RWPE2 (cell line): ENCODE results near the gene B4GALT4.

ENCODE experiments used
- ATAC-seq: fragments of 200-7000 bp; cut with Tn5 transposase; 3 replicates; pipeline ENCODE4 v1.9.1; 2021; ENCODE audit warnings: low read depth
- DNase-seq: peaks from one replicate; pipeline ENCODE4 v3.0.0-alpha.2; 2020; ENCODE audit warnings: low spot score
- H3K27ac ChIP-seq: fragments of 450-650 bp; 2 replicates; pipeline ENCODE4 v1.5.1; 2017; ENCODE audit warnings: mild to moderate bottlenecking; ENCODE audit not compliant: poor library complexity, severe bottlenecking
- H3K27me3 ChIP-seq: fragments of 250-450 bp; sonication (Bioruptor Pico); 2 replicates; pipeline ENCODE4 v1.5.1; 2021; ENCODE audit warnings: mild to moderate bottlenecking, moderate library complexity; ENCODE audit not compliant: insufficient read depth, poor library complexity, severe bottlenecking
- H3K36me3 ChIP-seq: fragments of 250-450 bp; sonication (Bioruptor Pico); 2 replicates; pipeline ENCODE4 v1.5.1; 2020; ENCODE audit warnings: low read depth, mild to moderate bottlenecking, moderate library complexity
- H3K4me1 ChIP-seq: fragments of 250-450 bp; sonication (Bioruptor Pico); 2 replicates; pipeline ENCODE4 v1.5.1; 2021; ENCODE audit warnings: mild to moderate bottlenecking, moderate library complexity; ENCODE audit not compliant: insufficient read depth, poor library complexity, severe bottlenecking
- H3K4me3 ChIP-seq: fragments of 250-450 bp; sonication (Bioruptor Pico); 2 replicates; pipeline ENCODE4 v1.5.1; 2021; ENCODE audit warnings: mild to moderate bottlenecking, moderate library complexity; ENCODE audit not compliant: severe bottlenecking
- H3K9me3 ChIP-seq: fragments of 250-450 bp; sonication (Bioruptor Pico); 2 replicates; pipeline ENCODE4 v1.5.1; 2021; ENCODE audit warnings: mild to moderate bottlenecking, moderate library complexity; ENCODE audit not compliant: severe bottlenecking
- TF ChIP-seq, protein P1 (sequence below): fragments of 450-650 bp; IDR thresholded peaks from one replicate; pipeline ENCODE4 v1.5.1; 2017; ENCODE audit warnings: mild to moderate bottlenecking, moderate library complexity; ENCODE audit not compliant: poor library complexity, severe bottlenecking

Gene B4GALT4

GRCh38 chr3:119195151-119195476 lies 45.6 kb downstream of the B4GALT4 start:
- H3K4me3 ChIP-seq = no peak overlapping the region
- H3K36me3 ChIP-seq = no peaks in the 10 kb centered on the region
- TF ChIP-seq, protein P1, sequence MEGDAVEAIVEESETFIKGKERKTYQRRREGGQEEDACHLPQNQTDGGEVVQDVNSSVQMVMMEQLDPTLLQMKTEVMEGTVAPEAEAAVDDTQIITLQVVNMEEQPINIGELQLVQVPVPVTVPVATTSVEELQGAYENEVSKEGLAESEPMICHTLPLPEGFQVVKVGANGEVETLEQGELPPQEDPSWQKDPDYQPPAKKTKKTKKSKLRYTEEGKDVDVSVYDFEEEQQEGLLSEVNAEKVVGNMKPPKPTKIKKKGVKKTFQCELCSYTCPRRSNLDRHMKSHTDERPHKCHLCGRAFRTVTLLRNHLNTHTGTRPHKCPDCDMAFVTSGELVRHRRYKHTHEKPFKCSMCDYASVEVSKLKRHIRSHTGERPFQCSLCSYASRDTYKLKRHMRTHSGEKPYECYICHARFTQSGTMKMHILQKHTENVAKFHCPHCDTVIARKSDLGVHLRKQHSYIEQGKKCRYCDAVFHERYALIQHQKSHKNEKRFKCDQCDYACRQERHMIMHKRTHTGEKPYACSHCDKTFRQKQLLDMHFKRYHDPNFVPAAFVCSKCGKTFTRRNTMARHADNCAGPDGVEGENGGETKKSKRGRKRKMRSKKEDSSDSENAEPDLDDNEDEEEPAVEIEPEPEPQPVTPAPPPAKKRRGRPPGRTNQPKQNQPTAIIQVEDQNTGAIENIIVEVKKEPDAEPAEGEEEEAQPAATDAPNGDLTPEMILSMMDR = no peak
- no peak for ATAC-seq
- H3K9me3 ChIP-seq = no peaks in the 10 kb centered on the region
- no peak overlapping the region for H3K27ac ChIP-seq
- no peak for DNase-seq
- no peaks in the 10 kb centered on the region for H3K27me3 ChIP-seq
- H3K4me1 ChIP-seq = no peaks in the 10 kb centered on the region

DNA sequence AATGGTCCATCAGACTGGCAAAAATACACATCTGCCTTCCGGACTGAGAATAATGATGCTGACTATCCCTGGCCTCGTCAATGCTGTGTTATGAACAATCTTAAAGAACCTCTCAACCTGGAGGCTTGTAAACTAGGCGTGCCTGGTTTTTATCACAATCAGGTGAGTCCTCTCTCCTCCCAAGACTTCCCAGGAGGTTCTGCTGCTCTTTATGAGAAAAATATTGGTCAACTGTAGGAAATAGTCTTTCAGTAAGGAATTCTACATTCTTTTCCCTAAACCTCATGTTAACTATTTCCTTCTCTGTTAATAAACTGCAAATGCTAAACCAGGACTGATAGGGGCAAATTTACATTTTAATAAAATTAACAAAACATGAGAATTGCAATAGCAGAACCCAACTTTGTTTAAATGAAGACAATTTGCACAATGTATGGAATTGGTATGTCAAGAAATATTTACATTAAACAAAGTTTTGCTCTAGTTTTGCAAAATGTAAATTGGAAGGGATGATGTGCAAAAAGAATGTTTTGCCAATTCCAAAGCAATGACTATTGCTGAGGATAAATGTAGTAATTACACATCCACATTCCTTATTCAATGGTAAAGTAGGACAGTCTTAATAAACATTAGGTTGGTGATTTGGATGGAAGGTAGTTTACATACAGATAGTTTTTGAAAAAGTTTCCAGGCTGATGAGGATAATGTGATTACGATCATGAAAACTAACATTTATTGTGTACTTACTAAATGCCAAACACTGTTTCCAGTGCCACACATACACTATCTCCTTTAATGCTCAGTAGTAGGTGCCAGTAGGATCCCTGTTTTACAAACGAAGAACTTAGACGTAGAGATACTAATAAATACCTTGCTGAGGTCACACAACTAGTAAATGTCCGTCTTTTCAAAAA lies 46.2 kb downstream of the B4GALT4 start:
- Histone ChIP-seq H3K4me1 (no peaks in the 10 kb centered on the region), H3K36me3 (no peaks in the 10 kb centered on the region), H3K27ac (peak overlapping the region; percentile 8), H3K9me3 (no peaks in the 10 kb centered on the region), H3K27me3 (no peaks in the 10 kb centered on the region), H3K4me3 (no peak overlapping the region)
- ATAC-seq = peak; percentile 48; the same call in 2 of the 3 replicates
- DNase-seq = no peak
- TF ChIP-seq, protein P1 = no peak

DNA sequence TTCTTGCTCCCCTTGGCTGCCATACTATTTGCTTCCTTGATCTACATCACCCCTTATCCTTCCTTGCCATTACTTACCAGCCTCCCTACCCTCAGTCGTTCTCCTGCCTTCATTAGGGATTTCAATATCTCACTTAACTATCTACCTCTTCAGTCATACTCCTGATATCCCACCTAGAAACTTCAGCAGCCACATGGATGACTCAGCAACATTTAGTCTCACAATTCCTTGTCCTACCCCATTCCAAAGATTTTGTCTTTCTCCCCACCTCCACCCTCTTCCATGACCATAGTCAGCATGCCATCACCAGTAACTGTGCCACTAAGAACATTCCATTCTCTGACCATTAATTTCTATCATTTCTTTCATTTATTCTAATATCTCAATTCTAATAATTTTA lies 48.9 kb downstream of the B4GALT4 start:
- ATAC-seq = no peak
- TF ChIP-seq, protein P1 = no peak
- H3K36me3 ChIP-seq = no peaks in the 10 kb centered on the region
- no peak for DNase-seq
- no peak overlapping the region for H3K4me3 ChIP-seq
- no peaks in the 10 kb centered on the region for H3K27me3 ChIP-seq
- no peak overlapping the region for H3K27ac ChIP-seq
- H3K4me1 ChIP-seq = no peaks in the 10 kb centered on the region
- H3K9me3 ChIP-seq = no peaks in the 10 kb centered on the region

DNA sequence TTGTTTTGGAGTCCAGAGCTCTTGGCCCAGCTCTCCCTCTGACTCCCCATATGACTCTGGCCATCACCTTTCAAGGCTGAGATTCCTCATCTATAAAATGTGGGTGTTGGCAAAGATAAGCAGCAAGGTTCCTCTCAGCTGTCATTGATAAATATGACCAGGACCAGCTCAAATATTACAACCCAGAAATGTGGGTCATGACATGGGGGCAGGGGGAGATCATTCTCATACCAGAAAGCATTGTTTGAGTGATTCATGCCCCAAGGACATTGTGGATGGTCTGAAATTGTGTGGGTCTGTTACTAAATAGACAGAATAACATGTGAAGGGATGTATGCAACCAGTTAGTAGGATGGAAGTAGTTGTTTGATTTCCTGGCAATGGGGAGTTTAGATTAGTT lies 53.4 kb downstream of the B4GALT4 start:
- no peak for DNase-seq
- no peak overlapping the region for H3K27ac ChIP-seq
- H3K27me3 ChIP-seq = no peaks in the 10 kb centered on the region
- peaks cover 12% of the 10 kb centered on the region for H3K4me1 ChIP-seq
- no peaks in the 10 kb centered on the region for H3K9me3 ChIP-seq
- no peak overlapping the region for H3K4me3 ChIP-seq
- TF ChIP-seq, protein P1 = no peak
- ATAC-seq = no peak
- H3K36me3 ChIP-seq = no peaks in the 10 kb centered on the region

- no peaks in the 10 kb centered on the region for H3K27me3 ChIP-seq
- DNase-seq (no peak), ATAC-seq (peak; percentile 86)
- peaks cover 22% of the 10 kb centered on the region for H3K4me1 ChIP-seq
- H3K36me3 ChIP-seq = no peaks in the 10 kb centered on the region
- TF ChIP-seq, protein P1 = no peak
- no peak overlapping the region for H3K4me3 ChIP-seq
- peak overlapping the region; percentile 68 for H3K27ac ChIP-seq
- no peaks in the 10 kb centered on the region for H3K9me3 ChIP-seq
Observed at GRCh38 chr3:119184796-119185570, 55.7 kb downstream of the B4GALT4 start.
